Measurements from ENCODE around the gene SLC46A2.

DNA sequence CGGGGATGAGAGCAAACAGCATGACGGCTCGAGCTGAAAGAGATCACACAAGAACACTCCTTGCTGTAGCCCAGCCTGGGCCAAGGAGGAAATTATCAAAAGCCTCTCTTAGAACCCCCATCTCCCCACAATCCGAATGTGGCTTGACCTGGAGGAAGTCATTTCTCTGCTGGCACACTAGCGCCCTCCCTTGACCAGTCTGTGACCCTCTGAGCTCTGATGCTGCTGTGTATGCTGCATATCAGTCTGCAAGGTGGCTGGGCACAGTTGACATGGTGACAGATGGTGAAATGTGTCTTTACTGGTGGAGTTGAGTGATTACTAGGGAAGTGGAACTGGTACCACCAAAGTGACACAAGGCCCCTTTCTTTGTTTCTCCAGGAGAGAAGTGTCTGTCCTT is 3.3 kb downstream of the SLC46A2 start:
- TF ChIP-seq CTCF (conservative IDR thresholded peaks at IDR 0.05; ENCODE audit: low read length) (peak; percentile 67), EZH2phosphoT487 (IDR thresholded peaks at IDR 0.05; ENCODE audit: borderline replicate concordance, low read depth, low read length) (no peak)

Measured in OCI-LY7 (cell line).